DOHH2 (cell line): ENCODE results near the gene C5orf47.

Experiments
- EZH2phosphoT487 ChIP-seq: fragments of 200-600 bp; sonication (generic); IDR thresholded peaks from 2 replicates; pipeline ENCODE4 v1.6.1; 2017; ENCODE audit warnings: borderline replicate concordance, mild to moderate bottlenecking, antibody characterized with exemption, low read length, moderate library complexity, mixed read lengths
- TF ChIP-seq, protein P1 (sequence below): fragments of 200-600 bp; sonication (generic); IDR thresholded peaks from one replicate; pipeline ENCODE4 v1.5.1; 2014; ENCODE audit warnings: antibody characterized with exemption, mild to moderate bottlenecking, low read depth, low read length; ENCODE audit not compliant: poor library complexity, severe bottlenecking

GRCh38 chr5:173963867-173964441, 25.0 kb upstream of the C5orf47 start:
- no peak for TF ChIP-seq EZH2phosphoT487
- TF ChIP-seq, protein P1, sequence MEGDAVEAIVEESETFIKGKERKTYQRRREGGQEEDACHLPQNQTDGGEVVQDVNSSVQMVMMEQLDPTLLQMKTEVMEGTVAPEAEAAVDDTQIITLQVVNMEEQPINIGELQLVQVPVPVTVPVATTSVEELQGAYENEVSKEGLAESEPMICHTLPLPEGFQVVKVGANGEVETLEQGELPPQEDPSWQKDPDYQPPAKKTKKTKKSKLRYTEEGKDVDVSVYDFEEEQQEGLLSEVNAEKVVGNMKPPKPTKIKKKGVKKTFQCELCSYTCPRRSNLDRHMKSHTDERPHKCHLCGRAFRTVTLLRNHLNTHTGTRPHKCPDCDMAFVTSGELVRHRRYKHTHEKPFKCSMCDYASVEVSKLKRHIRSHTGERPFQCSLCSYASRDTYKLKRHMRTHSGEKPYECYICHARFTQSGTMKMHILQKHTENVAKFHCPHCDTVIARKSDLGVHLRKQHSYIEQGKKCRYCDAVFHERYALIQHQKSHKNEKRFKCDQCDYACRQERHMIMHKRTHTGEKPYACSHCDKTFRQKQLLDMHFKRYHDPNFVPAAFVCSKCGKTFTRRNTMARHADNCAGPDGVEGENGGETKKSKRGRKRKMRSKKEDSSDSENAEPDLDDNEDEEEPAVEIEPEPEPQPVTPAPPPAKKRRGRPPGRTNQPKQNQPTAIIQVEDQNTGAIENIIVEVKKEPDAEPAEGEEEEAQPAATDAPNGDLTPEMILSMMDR, result no peak
